HG02678 (cell line): Measurements from ENCODE around the gene CD300A.

Experiments used
- ATAC-seq: cut with Tn5 transposase; IDR thresholded peaks from one replicate; pipeline ENCODE4 v1.9.1; 2021; ENCODE audit warnings: mild to moderate bottlenecking, moderate library complexity; ENCODE audit not compliant: unreplicated experiment

Gene CD300A

DNA sequence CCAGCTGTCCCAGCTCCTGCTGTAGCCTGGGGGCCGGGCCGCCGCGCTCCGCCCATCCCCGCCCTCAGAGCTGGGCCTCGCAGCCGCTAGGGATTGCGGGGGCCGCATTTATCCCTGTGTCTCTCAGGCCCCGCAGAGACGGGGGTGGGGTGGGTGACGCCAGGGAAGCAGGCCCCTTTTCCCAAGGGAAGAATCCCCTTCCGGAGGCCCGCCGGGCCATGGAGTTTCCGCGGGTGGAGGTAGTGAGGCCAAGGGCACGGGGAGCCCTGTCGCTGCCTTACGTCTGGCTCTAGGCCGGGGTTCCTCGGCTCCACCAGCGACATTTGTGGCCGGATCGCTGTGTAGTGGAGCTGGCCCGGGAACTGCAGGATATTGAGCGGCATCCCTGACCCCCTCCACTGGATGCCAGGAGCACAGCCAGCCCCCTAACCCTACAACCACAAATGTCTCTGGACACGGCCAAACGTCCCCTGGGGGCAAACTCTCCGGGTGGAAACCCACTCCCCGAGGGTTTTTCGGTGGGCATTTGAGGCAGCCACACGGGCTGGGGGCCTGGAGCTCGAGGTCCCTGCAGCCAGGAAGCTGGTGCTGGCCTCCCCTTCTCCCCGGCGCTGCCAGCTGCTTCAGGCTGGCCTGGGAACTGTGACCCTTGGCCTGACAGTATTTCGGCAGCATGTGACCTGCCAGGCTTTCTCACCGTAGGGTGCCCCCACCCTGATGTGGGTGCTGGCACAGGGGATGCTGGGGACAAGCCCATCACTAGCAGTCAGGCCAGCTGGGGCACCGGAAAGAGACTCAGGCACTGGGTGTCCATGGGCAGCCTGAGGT is 12.0 kb upstream of the CD300A start:
- peak; percentile 20 for ATAC-seq

DNA sequence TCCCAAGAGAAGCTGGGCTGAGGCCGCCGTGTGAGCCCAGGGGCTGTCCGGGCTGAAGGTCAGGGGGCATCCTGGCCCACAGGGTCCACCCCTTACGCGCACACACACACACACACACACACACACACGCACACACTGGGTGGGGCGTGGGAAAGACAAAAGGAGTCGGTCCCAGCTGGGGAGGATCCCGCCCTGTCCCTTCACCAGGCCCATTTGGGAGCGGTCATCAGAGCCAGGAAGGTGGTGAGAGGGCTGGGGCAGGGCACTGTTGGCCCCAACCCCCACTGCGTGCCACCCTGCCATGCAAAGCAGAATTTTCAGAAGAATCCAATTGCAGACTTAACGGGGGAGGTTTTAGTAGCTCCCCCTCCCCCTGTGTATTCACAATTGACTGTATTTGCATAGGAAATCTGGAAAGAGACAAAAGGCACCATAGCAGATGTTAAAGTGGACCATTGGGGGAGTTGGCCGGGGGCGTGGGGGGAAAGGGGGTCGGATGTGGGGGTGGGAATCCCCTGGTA is 11.3 kb upstream of the CD300A start:
- ATAC-seq: no peak

DNA sequence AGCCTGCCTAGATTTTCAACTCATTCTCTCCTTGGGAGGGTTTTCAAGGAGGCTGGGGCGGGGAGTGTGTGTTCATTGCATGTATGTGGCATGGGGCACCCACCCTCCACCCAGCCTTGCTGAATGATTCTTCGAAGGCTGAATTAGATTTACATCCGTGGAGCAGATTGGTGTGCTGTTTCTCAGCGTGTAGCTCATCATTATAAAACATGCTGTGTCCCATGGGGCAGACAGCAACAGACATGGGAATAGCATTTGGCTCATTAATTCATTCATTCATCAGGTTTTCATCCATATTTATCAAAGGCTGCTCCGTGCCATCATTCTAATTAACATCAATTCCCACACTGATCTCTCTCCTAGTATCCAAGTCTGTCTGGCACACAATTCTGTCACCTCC is 10.6 kb upstream of the CD300A start:
- ATAC-seq: no peak

- ATAC-seq: no peak
Measured at GRCh38 chr17:74457146-74457819, 9.2 kb upstream of the CD300A start.

GRCh38 chr17:74457820-74458166 is 8.6 kb upstream of the CD300A start:
- no peak for ATAC-seq

DNA sequence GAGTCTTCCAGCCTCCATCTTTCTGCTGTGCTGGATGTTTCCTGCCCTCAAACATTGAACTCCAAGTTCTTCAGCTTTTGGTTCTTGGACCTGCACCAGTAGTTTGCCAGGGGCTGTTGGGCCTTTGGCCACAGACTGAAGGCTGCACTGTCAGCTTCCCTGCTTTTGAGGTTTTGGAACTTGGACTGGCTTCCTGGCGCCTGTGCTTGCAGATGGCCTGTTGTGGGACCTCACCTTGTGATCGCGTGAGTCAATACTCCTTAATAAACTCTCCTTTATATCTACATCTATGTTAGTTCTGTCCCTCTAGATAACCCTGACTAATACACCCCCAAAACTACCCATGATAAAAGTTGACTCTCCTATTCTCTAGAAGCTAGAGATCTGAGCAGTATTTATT is 7.6 kb upstream of the CD300A start:
- ATAC-seq: no peak

- ATAC-seq: no peak
Measured at GRCh38 chr17:74459622-74460021, 6.8 kb upstream of the CD300A start.

- no peak for ATAC-seq
Measured at GRCh38 chr17:74460241-74460640, 6.2 kb upstream of the CD300A start.

DNA sequence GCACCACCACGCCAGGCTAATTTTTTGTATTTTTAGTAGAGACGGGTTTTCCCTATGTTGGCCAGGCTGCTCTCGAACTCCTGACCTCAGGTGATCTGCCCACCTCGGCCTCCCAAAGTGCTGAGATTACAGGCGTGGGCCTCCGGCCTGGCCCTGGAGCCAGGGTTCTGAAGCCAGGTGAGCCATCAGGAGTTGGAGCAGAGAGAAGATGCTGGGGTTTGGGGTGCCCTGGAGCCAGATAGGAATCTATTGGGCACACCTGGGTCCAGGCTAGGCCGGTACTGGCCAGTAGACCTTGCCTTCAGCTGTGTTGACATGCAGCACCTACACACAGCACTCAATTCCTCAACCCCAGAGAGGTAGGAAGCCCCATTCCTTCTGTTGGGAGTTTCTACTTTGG is 5.4 kb upstream of the CD300A start:
- no peak for ATAC-seq

- no peak for ATAC-seq
Measured at GRCh38 chr17:74461611-74462010, 4.8 kb upstream of the CD300A start.

DNA sequence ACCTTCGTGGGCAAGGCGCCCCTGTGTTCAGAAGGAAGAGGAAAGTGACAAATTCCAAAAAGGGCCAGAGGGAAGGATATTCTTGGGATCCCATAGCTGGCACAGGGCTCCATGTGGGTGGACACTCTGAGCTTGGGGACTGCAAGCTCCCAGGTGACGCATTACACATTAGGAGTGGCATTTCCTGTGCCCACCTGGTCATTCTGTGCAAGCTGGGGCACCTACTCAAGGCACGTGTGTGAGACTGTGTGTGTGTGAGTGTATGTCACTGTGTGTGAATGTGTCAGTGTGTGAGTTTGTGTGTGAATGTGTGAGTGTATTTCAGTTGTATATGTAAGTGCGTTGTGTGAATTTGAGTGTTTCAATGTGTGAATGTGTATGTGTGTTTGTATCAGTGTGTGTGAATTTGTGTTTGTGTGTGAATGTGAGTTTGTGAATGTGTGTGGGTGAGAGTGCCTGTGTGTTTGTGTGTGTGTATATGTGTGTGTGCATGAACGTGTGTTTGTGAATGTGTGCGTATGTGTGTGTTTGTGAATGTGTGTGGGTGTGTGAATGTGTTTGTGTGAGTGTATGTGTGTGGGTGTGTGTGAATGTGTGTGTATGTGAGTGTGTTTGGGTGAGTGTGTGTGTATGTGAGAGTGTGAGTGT is 1.6 kb upstream of the CD300A start:
- no peak for ATAC-seq

- ATAC-seq: no peak
Measured at GRCh38 chr17:74465378-74466110, 890 bp upstream of the CD300A start.

DNA sequence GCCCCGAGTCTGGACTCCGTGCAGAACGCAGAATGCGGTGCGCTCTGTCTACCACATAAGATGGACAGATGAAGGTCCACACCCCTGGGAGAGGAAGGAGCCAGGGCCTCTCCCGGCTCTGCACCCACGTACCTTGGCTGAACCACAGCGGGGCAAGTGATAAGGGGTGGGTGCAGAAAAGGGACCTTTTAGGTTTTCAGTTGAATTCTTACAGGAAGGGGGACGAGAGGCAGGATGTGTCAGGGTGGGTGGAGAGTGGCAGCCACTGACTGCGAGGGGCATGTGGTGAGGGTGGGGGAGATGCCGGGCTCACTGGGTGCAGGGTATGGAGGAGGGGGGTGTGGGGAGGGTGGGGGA is 372 bp downstream of the CD300A start:
- peak; percentile 2 for ATAC-seq

GRCh38 chr17:74467221-74467951 is 952 bp downstream of the CD300A start:
- ATAC-seq: peak; percentile 64

- no peak for ATAC-seq
Measured at GRCh38 chr17:74471341-74471740, 4.9 kb downstream of the CD300A start.

GRCh38 chr17:74472890-74473289 is 6.5 kb downstream of the CD300A start:
- ATAC-seq: no peak

DNA sequence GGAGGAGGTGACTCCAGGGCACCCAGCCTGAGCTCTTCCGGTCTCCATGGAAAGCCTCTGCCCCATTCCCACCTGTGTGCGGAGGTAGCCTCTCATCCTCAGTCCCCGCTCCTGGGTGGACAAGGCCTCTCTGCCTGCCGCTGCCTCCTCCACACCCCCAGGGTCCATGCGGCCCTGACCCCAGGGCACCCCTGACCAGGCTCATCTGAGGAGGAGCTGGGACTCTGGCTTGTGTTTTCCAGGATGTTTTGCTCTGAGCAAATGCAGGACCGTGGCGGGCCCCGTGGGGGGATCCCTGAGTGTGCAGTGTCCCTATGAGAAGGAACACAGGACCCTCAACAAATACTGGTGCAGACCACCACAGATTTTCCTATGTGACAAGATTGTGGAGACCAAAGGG is 6.9 kb downstream of the CD300A start:
- ATAC-seq: no peak

GRCh38 chr17:74474043-74474792 is 7.8 kb downstream of the CD300A start:
- no peak for ATAC-seq

- no peak for ATAC-seq
Measured at GRCh38 chr17:74475189-74475588, 8.8 kb downstream of the CD300A start.

DNA sequence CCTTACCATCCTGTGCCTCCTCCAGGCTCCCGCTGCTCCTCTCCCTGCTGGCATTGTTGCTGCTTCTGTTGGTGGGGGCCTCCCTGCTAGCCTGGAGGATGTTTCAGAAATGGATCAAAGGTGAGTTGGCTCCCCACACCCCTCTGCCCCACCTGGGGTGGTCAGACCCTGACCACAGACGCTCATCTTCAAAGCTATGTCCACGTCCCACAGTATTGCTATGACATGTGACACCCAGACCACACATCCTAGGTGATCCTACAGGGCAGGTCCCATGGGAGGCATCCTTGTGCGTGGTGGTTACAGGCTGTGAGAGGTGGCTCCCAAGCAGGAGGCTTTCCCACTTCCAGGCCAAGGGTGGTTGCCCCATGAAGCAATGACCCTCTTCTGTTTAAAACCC is 11.0 kb downstream of the CD300A start:
- ATAC-seq: no peak
